RPMI8226 (cell line): Measurements from ENCODE around the gene ACVRL1.
"Not testable (repeated sequence)": the region's sequence is repeated elsewhere in the genome, so short reads cannot be mapped to it uniquely, and the experiment has no call there.

Experiments used
- DNase-seq: peaks from one replicate; pipeline ENCODE4 v3.0.0-alpha.2; 2015

The ACVRL1 gene

GRCh38 chr12:51874486-51874885 is 32.8 kb upstream of the ACVRL1 start:
- DNase-seq: no peak

GRCh38 chr12:51879102-51879501 is 28.2 kb upstream of the ACVRL1 start:
- no peak for DNase-seq

DNA sequence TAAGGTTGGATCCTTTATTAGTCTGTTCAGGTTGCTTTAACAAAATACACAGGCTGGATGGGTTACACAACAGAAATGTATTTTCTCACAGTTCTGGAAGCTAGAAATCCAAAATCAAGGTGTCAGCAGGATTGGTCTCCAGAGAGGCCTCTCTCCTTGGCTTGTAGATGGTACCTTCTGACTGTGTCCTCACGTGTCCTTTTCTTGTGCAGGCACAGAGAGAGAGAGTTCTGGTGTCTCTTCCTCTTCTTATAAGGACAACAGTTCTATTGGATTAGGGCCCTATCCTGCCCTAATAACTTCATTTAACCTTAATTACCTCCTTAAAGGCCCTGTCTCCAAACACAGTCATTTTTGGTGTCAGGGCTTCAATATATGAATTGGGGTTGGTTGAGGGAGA is 24.0 kb upstream of the ACVRL1 start:
- DNase-seq: no peak

DNA sequence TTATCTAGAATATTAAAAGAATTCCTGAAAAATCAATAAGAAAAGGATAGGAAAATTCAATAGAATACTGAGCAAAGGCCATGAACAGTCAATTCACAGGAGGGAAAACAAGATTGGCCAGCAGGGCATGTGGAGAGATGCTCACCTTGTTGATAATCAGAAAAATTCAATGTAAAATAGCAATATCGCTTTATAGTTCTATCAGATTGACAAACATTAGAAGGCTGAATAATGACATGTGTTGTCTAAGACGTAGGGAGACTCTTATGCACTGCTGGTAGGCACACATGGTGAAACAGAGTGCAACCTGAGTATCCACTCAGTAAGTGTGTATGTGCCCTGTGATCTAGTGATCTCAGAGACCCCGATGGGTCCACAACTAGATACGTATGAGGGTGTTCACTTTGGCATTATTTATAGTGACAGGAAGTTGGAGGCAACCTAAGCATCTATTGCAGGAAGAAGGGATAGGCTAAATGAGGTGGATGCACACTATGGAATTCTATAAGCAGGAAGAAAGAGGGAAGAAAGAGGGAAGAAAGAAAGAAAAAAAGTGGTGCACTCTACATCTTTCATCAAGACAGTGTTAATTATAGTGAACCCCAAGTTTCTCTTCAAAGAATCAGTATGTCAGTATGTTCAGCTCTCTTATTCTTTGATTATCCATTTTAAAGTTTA is 23.2 kb upstream of the ACVRL1 start:
- DNase-seq: no peak

DNA sequence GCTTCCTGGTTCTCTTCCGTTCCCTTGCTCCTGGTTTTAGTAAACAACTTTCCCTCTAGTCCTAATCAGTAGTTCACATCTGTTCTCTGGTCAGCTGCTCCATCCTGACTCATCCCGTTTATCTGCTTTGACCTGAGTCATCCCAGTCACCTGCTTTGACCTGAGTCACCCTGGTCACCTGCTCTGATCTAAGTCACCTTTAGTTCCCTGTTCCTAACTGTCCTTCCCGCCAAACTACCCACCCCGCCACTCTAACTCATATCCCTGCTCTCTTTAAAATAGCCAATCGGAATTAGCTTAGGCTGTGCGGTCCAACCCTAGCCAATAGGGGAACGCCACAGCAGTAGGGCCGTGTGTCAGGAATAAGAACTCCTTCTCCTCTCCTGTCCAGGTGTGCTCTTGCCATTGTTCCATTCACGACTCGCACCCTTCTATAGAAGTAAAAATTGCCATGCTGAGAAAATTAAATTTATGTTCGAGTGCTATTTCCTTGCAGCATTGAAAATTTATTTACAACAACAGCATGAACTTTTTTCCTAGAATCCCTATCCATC is 22.6 kb upstream of the ACVRL1 start:
- no peak for DNase-seq

DNA sequence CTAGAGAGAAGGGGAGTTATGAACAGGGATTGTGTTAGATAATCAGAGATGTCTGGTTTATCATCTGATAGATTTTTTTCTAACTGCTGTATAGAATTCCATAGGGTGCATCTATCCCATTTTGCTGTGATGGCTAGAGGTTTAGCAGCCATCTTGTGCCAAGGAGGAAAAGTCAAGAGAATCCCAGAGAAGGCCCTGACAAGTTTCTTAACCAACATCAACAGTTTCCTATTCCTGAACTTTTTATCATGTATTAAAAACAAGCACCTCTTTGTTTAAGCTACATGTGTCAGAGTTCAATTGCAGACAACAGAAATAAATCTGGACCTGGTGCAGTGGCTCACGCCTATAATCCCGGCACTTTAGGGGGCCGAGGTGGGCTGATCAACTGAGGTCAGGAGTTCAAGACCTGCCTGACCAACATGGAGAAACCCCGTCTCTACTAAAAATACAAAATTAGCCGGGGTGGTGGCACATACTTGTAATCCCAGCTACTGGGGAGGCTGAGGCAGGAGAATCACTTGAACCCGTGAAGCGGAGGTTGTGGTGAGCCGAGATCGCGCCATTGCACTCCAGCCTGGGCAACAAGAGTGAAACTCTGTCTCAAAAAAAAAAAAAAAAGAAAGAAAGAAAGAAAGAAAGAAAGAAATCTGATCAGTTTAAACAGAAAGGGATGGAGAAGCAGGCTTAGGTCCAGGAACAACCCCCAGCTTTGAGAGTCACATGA is 21.8 kb upstream of the ACVRL1 start:
- DNase-seq: not testable (repeated sequence)

- peak; percentile 62 for DNase-seq
Observed at GRCh38 chr12:51886021-51886710, 21.1 kb upstream of the ACVRL1 start.

DNA sequence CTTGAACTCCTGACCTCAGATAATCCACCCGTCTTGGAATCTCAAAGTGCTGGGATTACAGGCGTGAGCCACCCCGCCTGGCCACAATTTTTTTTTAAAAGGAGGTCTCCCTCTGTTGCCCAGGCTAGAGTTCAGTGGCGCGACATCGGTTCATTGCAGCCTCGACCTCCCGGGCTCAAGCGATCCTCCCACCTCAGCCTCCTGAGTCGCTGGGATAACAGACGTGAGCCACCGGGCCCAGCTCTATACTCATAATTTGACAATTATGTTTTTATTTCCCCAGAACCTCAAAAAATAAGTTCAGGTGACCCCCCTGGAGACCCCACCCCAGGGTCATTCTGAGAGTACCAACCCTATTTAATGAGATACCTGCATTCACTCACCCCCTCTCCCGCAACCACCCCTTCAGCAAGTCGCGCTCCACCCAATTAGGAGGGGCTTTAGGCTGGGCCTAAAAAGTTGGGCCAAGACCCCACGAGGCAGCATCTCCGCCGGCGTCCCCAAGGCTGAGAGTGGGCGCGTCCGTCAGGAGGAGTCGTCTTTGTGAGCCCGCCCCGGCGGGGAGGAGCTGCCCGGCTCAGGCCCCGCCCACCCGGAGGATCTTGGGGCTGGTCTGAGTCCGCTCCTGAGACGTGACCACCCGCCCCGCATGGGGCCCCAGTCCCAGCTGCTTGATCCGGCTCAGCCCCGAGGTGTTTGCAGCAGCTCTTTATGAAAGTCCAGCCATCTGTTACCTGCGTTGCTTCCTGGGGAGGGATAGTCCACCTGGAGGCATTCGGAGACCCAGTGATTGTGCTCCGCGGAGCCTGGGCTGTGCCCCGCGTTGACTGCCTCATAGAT is 19.6 kb upstream of the ACVRL1 start, which contains the start of gene ANKRD33:
ANKRD33 (plus strand) TSS at position 628 of the 840 bp plus-strand sequence; CDS start at position 712, 84 bp downstream.
- no peak for DNase-seq

- DNase-seq: no peak
Observed at GRCh38 chr12:51888316-51889215, 18.7 kb upstream of the ACVRL1 start.

DNA sequence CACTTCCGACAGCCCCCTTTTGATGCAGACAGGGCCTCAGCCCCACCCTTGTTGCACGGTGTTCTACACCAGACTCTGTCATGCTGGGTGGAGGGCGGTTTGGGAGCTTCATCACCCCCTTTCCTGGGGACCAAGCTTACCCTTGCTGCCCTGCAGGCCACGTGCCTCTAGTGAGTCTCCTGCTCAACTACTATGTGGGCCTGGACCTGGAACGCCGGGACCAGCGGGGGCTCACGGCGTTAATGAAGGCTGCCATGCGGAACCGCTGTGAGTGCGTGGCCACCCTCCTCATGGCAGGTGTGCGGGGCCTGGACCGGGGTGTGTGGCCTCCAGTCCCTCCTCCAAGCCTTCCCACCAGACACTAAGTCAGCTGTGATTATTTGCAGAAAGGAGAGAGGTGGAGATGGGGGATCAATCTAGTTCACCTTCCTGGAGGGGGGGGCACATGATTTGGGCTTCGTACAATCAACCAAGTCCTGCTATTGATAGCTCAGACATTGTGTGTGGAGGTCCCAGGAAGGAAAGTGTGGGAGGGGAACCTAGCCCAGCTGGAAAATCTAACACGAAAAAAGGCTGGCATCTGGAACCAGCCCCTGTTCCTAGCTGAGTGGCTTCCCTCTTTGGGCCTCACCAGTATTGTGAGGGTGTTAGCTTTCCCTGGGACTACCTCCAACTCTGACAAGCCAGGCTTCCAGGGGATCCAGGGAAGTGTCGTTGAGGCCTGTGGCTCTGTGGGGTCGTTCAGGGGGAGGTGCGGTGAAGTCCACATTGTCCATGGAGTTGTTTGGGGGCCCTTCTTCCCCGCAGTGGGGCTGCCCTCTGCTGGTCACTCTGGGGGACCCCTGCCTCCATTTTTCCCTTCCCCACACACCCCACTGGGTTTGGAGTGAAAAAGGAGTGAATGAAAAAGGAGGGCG is 17.8 kb upstream of the ACVRL1 start:
- DNase-seq: no peak

DNA sequence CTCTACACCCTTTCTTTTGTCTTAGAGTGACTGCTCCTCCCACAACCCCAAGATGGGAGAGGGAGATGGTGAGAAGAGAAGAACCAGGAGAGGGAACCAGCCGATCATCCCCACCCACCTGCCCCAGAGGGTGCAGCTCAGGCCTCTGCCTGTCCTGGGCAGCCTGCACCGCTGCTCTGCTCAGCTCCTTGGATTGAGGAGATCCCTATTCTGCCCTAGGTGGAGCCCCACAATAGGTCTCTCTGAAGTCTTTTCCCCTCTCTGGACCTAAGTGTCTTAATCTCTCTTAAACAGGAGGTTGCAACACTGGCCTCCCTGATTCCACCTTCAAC is 17.2 kb upstream of the ACVRL1 start:
- no peak for DNase-seq

GRCh38 chr12:51890511-51891171 is 16.7 kb upstream of the ACVRL1 start:
- DNase-seq: no peak

DNA sequence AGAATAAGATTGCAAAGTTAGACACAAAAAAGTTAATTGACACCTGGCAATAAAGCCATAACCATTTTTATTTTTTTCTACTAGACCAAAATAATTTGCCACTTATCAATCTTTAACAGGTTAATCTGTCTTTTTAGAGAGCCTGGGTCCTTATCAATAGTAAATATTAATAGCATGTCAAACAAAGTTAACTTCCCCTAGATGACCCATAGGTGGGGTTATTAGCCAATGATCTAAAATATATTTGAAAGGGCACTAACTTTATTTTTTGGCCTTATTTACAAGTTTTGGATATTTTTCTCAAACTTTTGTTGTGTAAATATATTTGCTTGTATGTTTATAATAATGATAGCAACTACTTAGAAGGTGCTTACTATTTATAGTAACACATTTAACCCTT is 15.5 kb upstream of the ACVRL1 start:
- no peak for DNase-seq

DNA sequence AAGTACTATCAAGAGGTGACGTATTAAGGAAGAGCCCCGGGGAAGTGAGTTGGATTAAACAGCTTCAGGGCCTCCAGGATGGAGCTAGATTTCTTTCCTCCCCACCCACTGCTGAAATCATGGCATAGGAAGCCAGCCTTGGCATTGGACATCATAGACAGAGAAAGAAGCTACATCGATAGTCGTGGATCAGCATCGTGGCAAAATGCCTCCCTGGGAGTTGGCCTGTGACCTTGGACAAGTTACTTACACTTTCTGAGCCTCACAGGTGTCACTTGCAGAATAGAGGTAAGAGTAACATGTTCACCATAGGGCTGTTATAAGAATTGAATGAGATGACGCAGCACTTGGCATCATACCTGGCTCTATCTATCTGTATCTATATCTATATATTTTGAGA is 13.5 kb upstream of the ACVRL1 start:
- no peak for DNase-seq

GRCh38 chr12:51895378-51896135 is 11.7 kb upstream of the ACVRL1 start:
- no peak for DNase-seq

- no peak for DNase-seq
Observed at GRCh38 chr12:51896236-51896635, 11.1 kb upstream of the ACVRL1 start.

DNA sequence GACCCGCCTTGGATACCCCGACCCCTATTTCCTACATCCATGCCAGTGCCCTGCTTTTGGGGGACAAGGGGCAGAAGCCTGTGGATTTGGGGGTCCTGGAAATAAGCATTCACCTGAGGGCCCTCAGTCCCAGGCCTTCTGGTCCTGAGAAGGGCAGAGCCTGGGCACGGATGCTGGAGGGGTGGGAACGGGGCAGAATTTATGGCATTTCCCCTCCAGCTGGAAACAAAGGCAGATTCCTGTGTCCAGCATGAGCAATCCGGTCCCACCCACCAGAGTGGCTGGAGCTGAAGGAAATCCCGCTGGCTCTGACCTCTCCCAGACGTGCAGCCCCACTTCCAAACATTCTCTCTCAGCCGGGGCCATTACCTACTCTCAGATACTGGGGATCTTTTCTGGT is 10.1 kb upstream of the ACVRL1 start:
- DNase-seq: no peak

DNA sequence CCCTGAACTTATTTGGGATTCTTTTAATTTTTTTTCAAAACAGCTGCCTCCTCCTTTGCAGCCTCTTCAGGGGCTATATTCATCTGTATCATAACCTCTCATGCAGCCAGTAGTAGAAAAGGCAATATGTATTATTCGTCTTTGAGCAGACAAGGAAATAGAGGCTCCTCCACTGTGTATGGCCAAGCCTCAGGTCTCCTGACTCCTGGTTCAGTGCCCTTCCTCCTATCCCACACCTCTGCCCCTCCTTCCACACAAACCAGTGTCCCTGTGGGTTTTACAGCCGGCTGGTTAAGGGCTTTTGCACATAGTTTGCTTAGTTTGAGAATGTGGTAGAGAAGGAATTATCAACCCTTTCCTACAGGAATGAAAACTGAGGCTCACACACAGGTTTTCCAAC is 8.8 kb upstream of the ACVRL1 start:
- no peak for DNase-seq

DNA sequence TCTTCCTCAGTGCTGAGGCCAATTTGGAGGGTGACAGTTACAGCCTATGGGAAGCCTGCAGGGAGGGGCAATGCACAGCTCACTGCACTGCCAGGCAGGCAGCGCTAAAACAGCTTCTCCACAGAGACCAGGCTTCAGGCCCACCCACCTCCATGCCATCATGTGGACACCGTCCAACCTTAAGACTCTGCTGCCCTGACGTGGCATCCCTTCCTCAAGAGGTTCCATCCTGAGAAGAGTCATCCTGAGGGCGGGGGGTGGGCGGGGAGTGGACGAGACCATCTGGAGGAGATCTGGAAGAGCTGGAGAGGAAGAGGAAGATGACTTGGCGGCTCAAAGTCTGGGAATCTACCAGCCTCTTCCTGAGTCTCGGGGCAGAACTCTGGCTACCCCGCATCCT is 8.4 kb upstream of the ACVRL1 start:
- no peak for DNase-seq
